Tibial artery (tissue), 4 donors: ENCODE results near the gene CCDC24.
A peak's percentile ranks its signal among the peaks of the same experiment; 100 is the strongest.

Experiments used
- DNase-seq, 2 donors: peaks; one replicate each; pipeline ENCODE4 v3.0.0-alpha.2; 2019
- H3K27ac ChIP-seq, 2 donors: fragments of 200-600 bp; sonication (generic) in 1 of 2; 1 replicate in 1 of 2; 2 replicates in 1 of 2; pipeline ENCODE4 v1.5.1; 2018 to 2019; ENCODE audit warnings: mild to moderate bottlenecking in 1 of 2
- H3K27me3 ChIP-seq, 2 donors: fragments of 200-600 bp; sonication (generic) in 1 of 2; one replicate each; pipeline versions ENCODE4 v1.5.1 to v1.6.0; 2016 to 2019
- H3K36me3 ChIP-seq, 3 donors: fragments of 200-600 bp; sonication (generic) in 2 of 3; one replicate each; pipeline ENCODE4 v1.5.1; 2016 to 2019; ENCODE audit warnings: mild to moderate bottlenecking in 2 of 3
- H3K4me1 ChIP-seq, 4 donors: fragments of 200-600 bp; sonication (generic) in 2 of 4; 1 replicate in 3 of 4; 2 replicates in 1 of 4; pipeline ENCODE4 v1.5.1; 2016 to 2019
- H3K4me3 ChIP-seq, 2 donors: fragments of 200-600 bp; sonication (generic) in 1 of 2; 1 replicate in 1 of 2; 2 replicates in 1 of 2; pipeline ENCODE4 v1.5.1; 2018 to 2019; ENCODE audit warnings: mild to moderate bottlenecking in 2 of 2
- H3K9me3 ChIP-seq, 3 donors: fragments of 200-600 bp; sonication (generic) in 1 of 3; one replicate each; pipeline ENCODE4 v1.5.1; 2016 to 2019
- CTCF ChIP-seq, 2 experiments: fragments of 200-600 bp in 1 of 2; fragments of 450-650 bp in 1 of 2; IDR thresholded peaks; one replicate each; pipeline ENCODE4 v1.5.1; 2017 to 2019; ENCODE audit warnings: antibody characterized with exemption in 2 of 2, mild to moderate bottlenecking in 1 of 2, moderate library complexity in 1 of 2
- intact Hi-C: fragments of 100-400 bp; cut with DNase I; formaldehyde crosslinking; loops from one replicate; pipeline ENCODE4 v1.15.0; 2023; ENCODE audit warnings: low total_unique reads

The CCDC24 gene

DNA sequence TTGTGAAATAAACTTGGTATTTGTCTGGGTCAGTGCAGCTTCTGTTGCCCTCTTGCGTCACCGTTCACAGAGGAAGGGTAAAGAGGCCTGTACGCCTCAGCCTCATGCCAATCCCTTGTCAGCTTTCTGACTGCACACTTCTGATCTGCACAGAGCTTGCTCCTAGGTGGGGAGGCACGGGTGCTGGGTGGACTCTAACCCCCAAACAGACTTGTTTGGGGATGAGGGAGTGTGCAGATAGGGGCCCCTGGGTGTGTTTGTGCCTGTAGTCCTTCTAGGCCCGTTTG is 13.2 kb upstream of the CCDC24 start:
- Histone ChIP-seq H3K27ac (peak overlapping the region in 1 of 2 donors; percentile 58), H3K4me1 (peaks cover 0 to 56% (median 44%) of the 10 kb centered on the region in 4 donors), H3K4me3 (peak overlapping the region; percentile 64 to 93)

DNA sequence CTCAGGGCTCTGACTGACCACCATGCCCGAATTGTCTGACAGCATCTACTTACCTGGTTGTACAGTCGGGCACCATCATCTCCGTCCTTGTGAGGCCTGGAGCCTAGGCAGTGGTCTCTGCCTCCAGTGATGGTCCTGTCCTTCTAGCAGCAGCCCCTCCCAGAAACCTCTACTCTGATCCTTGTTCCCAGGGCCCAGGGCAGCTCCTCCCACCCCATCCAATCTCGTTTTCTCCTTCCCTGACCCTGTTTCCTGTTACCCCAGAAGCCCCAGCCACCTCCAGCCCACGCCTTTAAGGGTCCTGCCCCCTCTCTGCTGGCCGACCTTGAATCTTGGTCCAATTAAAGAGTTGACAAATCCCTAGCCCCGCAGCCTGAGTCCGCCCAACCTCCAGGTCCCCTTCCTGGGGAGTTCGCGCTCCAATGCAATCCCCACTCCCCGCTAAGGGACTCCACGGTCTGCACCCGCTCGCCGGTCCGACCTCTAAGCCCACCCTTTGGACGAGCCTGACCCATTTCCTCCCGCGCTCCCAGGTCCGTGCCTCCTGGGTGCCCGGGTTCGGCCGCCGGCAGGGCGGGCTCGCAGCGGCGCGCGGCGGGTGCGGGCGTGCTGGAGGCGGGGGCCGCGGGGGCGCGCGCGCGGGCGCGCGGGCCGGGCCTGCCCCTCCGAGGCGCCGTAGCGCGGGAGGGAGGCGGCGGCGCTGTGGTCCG is 12.7 kb upstream of the CCDC24 start, which contains the start of gene B4GALT2:
Gene B4GALT2 (plus strand): TSS at position 660 of the 710 bp plus-strand sequence. CDS start 1,951 bp downstream, outside the sequence.
- Histone ChIP-seq H3K36me3 (peaks cover 12 to 22% (median 15%) of the 10 kb centered on the region in 3 donors), H3K27ac (peak within 1 kb of the TSS; percentile 63 to 74), H3K27me3 (no peaks in the 10 kb centered on the region), H3K4me3 (peak within 1 kb of the TSS; percentile 64 to 93), H3K9me3 (no peaks in the 10 kb centered on the region), H3K4me1 (peaks cover 0 to 56% (median 44%) of the 10 kb centered on the region in 4 donors)
- no peak for TF ChIP-seq CTCF (IDR thresholded peaks at IDR 0.05)
- intact Hi-C loops, result no loop called here
- DNase-seq, result no peak

More for the DNA sequence above, 13.2 kb upstream of the CCDC24 start:
- Histone ChIP-seq H3K27me3 (no peaks in the 10 kb centered on the region), H3K36me3 (peaks cover 12 to 22% (median 15%) of the 10 kb centered on the region in 3 donors), H3K9me3 (no peaks in the 10 kb centered on the region)
- no peak for TF ChIP-seq CTCF (IDR thresholded peaks at IDR 0.05)
- intact Hi-C loops, result no loop called here
- no peak for DNase-seq

DNA sequence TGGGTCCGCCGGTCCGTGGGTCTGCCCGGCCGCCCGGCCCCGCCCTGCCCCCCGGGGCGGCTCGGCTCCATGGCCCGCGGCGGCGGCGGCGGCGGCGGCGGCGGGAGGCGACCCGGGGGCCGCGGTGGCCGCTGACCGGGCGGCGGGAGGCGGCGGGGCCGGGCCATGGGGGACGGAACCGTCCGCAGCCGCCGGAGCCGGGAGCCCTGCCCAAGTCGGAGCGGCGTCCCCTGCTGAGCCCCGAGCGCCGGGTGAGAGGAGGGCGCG is 12.2 kb upstream of the CCDC24 start:
- Histone ChIP-seq H3K4me1 (peaks cover 0 to 52% (median 41%) of the 10 kb centered on the region in 4 donors), H3K9me3 (no peaks in the 10 kb centered on the region), H3K36me3 (peaks cover 12 to 27% (median 15%) of the 10 kb centered on the region in 3 donors), H3K4me3 (peak overlapping the region; percentile 64 to 93), H3K27ac (peak overlapping the region; percentile 63 to 74), H3K27me3 (no peaks in the 10 kb centered on the region)
- TF ChIP-seq CTCF (IDR thresholded peaks at IDR 0.05), result no peak
- intact Hi-C loops, result no loop called here
- DNase-seq, result no peak

DNA sequence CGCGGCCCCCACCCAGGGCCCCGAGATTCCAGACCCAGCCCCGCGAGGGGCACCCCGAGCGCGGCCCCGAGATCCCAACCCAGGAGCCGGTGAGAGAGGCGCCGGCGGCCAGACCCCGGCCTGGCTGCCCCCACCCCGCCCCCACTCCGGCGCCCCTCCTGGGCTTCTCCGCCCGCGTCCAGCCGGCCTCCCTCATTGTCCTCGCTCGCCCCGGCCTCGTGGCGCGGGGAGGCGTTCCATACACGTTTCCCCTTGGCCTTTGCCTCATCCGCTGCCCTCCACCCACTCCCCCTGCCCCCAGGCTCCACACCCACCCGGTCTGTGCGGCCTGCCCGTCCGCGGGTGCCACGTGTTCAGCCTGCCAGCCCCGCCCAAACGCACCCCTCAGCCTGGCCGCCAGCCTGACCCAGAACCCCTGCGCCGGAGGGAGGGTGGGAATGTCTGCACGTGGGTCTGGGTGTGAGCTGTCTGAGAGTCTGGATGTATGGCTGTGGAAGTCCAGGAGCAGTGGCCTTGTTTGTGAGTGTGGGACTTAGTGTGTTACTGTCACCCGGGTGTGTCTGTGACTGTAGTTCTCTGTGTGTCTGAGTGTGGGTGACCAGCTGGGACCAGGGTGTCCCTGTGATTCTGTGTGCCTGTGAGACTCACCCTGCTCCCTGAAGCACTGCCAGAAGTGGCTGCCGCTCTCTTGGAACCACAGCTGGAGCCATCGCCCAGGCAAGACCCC is 11.7 kb upstream of the CCDC24 start:
- TF ChIP-seq CTCF (IDR thresholded peaks at IDR 0.05), result no peak
- Histone ChIP-seq H3K36me3 (peaks cover 12 to 32% (median 16%) of the 10 kb centered on the region in 3 donors), H3K4me1 (peaks cover 0 to 50% (median 40%) of the 10 kb centered on the region in 4 donors), H3K27me3 (no peaks in the 10 kb centered on the region), H3K4me3 (peak overlapping the region; percentile 64 to 93), H3K27ac (peak overlapping the region; percentile 63 to 74), H3K9me3 (no peaks in the 10 kb centered on the region)
- intact Hi-C loops, result no loop called here
- peak in 1 of 2 donors; percentile 74 for DNase-seq

DNA sequence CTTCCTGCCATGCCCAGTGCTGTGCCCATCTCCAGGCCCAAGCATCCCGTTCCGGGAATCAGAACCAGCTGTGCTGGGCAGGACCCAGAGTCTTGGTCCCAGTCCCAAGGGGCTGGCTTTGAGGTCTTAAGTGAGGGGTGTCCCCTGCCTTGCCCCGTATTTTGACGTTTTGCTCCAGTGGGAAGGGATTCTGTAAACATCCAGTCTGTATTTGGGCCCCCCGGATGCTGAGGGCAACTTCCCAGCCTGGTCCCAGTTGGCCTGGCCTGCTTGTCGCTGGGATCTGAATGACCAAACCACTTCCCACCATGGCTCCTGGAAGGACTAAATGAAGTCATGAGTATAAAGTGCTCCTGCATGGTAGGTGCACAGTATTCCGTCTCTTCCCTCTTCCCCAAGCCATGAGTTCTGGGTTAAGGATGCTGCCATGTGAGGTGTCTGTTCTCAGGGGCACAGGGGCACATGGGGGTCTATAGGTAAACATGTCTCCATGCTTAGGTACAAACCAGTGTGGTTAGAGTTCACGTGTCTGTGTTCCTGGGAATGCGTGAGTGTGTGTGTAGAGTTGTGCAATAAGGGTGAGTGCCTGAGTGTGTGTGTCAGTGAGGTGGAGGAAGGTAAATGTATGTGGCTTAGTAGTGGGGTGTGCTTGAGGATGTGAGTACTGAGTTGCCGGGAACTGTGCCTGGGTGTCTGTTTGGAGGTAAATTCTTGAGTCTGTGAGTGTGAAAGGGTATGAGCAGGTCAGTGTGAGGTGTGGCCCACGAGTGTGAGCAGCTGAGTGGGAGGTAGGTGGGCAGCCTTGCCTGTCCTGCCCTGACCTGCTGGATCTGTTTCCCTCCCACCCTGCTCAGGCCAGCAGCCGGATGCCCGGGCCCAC is 10.9 kb upstream of the CCDC24 start:
- DNase-seq, result no peak
- Histone ChIP-seq H3K4me1 (peaks cover 0 to 48% (median 37%) of the 10 kb centered on the region in 4 donors), H3K27ac (peak overlapping the region; percentile 63 to 74), H3K36me3 (peaks cover 12 to 40% (median 21%) of the 10 kb centered on the region in 3 donors), H3K27me3 (no peaks in the 10 kb centered on the region), H3K4me3 (peak overlapping the region; percentile 64 to 93), H3K9me3 (no peaks in the 10 kb centered on the region)
- intact Hi-C loops, result no loop called here
- TF ChIP-seq CTCF (IDR thresholded peaks at IDR 0.05), result no peak
